Neural progenitor cell (in vitro differentiated cells): Measurements from ENCODE around the gene WDR44. TPM values are rescaled to one million over a fixed set of nuclear protein-coding genes. Genes with fewer than 3 reads are reported as not detected.

Experiments
- DNase-seq: peaks from one replicate; pipeline ENCODE4 v3.0.0-alpha.2; 2016; ENCODE audit warnings: low spot score
- H2AFZ ChIP-seq: fragments of 200-600 bp; sonication (generic); replicated peaks from 2 replicates; pipeline ENCODE4 v1.6.1; 2016; ENCODE audit warnings: antibody characterized with exemption
- H3F3A ChIP-seq: fragments of 200-600 bp; sonication (generic); 2 replicates; pipeline ENCODE4 v1.6.1; 2016; ENCODE audit warnings: antibody characterized with exemption, low read depth
- H3K27ac ChIP-seq: fragments of 200-600 bp; sonication (generic); 2 replicates; pipeline ENCODE4 v1.5.1; 2016; ENCODE audit warnings: mild to moderate bottlenecking
- H3K27me3 ChIP-seq: fragments of 200-600 bp; sonication (generic); 2 replicates; pipeline ENCODE4 v1.6.1; 2016; ENCODE audit warnings: mild to moderate bottlenecking, moderate library complexity
- H3K36me3 ChIP-seq: fragments of 200-600 bp; sonication (generic); 2 replicates; pipeline ENCODE4 v1.5.1; 2016
- H3K4me1 ChIP-seq: fragments of 200-600 bp; sonication (generic); 2 replicates; pipeline ENCODE4 v1.6.1; 2016; ENCODE audit warnings: mixed run types
- H3K4me2 ChIP-seq: fragments of 200-600 bp; sonication (generic); 2 replicates; pipeline ENCODE4 v1.6.1; 2016
- H3K4me3 ChIP-seq: fragments of 200-600 bp; sonication (generic); 2 replicates; pipeline ENCODE4 v1.5.1; 2016
- H3K79me2 ChIP-seq: fragments of 200-600 bp; sonication (generic); 2 replicates; pipeline ENCODE4 v1.6.1; 2016; ENCODE audit warnings: low read depth
- H3K9ac ChIP-seq: fragments of 200-600 bp; sonication (generic); 2 replicates; pipeline ENCODE4 v1.6.1; 2016
- H3K9me3 ChIP-seq: fragments of 200-600 bp; sonication (generic); 2 replicates; pipeline ENCODE4 v1.5.1; 2016; ENCODE audit warnings: low read depth
- H4K20me1 ChIP-seq: fragments of 200-600 bp; sonication (generic); 2 replicates; pipeline ENCODE4 v1.6.1; 2016; ENCODE audit warnings: low read depth
- H3K27ac Mint-ChIP-seq: 3 replicates; pipeline ENCODE4 v1.8.0; 2021; ENCODE audit warnings: mixed read lengths
- H3K27me3 Mint-ChIP-seq: 2 replicates; pipeline ENCODE4 v1.8.0; 2022; ENCODE audit warnings: low read depth, mild to moderate bottlenecking, inconsistent platforms, moderate library complexity, mixed read lengths; ENCODE audit not compliant: insufficient read depth
- H3K36me3 Mint-ChIP-seq: 3 replicates; pipeline ENCODE4 v1.8.0; 2021; ENCODE audit warnings: mixed read lengths
- H3K4me1 Mint-ChIP-seq: 3 replicates; pipeline ENCODE4 v1.8.0; 2021; ENCODE audit warnings: mixed read lengths
- H3K4me3 Mint-ChIP-seq: 3 replicates; pipeline ENCODE4 v1.8.0; 2021; ENCODE audit warnings: mild to moderate bottlenecking, moderate library complexity, mixed read lengths
- H3K9me3 Mint-ChIP-seq: 3 replicates; pipeline ENCODE4 v1.8.0; 2020; ENCODE audit warnings: mixed read lengths
- CTCF ChIP-seq: fragments of 200-600 bp; sonication (generic); IDR thresholded peaks from 2 replicates; pipeline ENCODE4 v1.5.1; 2017; ENCODE audit warnings: antibody characterized with exemption, mild to moderate bottlenecking
- EZH2 ChIP-seq: fragments of 200-600 bp; sonication (generic); IDR thresholded peaks from 2 replicates; pipeline ENCODE4 v1.6.1; 2017; ENCODE audit warnings: antibody characterized with exemption, mild to moderate bottlenecking, moderate library complexity
- EZH2phosphoT487 ChIP-seq: fragments of 200-600 bp; sonication (generic); IDR thresholded peaks from 2 replicates; pipeline ENCODE4 v1.6.1; 2017; ENCODE audit warnings: antibody characterized with exemption
- total RNA-seq: library from RNA; depleted of rRNA; stranded (reverse); fragments of >200 nt; gene quantifications from 2 replicates; pipeline ENCODE4 v1.2.3, GENCODE V29; 2015; ENCODE audit warnings: low replicate concordance

The WDR44 gene
- total RNA-seq, 1 donor from 2014 or later = 18.0 TPM

DNA sequence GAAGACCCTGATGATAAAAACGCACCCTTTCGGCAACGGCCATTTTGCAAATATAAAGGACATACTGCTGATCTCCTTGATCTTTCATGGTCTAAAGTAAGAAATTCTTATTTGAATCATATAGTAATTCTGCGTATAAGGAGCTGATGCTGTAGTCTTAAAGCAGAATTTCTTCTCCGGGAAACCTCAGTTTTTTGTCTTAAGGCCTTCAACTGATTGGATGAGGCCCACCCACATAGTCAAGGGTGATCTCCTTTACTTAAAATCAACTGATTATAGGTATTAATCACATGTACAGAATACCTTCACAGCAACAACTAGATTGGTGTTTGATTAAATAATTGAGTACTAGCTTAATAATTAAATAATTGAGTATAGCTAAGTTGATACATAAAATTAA lies 86.9 kb downstream of the WDR44 start:
- H3K4me3 ChIP-seq = no peak overlapping the region
- H3K4me2 ChIP-seq = no peak overlapping the region
- DNase-seq = no peak
- H3K9me3 ChIP-seq = no peaks in the 10 kb centered on the region
- Mint-ChIP-seq H3K36me3 (peaks cover 33% of the 10 kb centered on the region), H3K9me3 (no peaks in the 10 kb centered on the region), H3K4me3 (no peak overlapping the region), H3K4me1 (no peaks in the 10 kb centered on the region), H3K27ac (no peak overlapping the region), H3K27me3 (no peaks in the 10 kb centered on the region)
- no peaks in the 10 kb centered on the region for H4K20me1 ChIP-seq
- no peak overlapping the region for H2AFZ ChIP-seq
- no peaks in the 10 kb centered on the region for H3K4me1 ChIP-seq
- no peaks in the 10 kb centered on the region for H3K36me3 ChIP-seq
- H3F3A ChIP-seq = no peaks in the 10 kb centered on the region
- H3K9ac ChIP-seq = no peak overlapping the region
- H3K27me3 ChIP-seq = no peaks in the 10 kb centered on the region
- H3K27ac ChIP-seq = no peak overlapping the region
- TF ChIP-seq EZH2phosphoT487 (no peak), EZH2 (no peak), CTCF (no peak)
- no peaks in the 10 kb centered on the region for H3K79me2 ChIP-seq

DNA sequence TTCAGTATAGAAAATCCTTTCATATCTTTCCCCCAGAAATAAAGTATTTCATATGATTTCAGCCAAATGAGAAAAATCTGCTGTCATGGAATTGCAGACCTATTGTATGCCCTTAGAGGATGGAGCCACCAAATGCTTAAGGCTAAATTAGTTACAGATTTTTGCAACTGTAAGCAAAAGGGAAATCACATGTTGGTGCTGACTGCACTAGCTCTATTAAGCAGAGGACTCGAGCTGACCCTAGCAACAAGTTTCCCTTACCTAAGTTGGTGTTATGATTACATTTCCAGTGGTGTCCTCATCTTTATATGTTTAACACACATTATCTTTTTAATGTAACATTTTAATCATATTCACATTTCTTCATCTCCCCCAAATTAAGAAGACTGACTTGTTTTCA lies 91.4 kb downstream of the WDR44 start:
- no peak overlapping the region for H3K4me2 ChIP-seq
- H3K9me3 ChIP-seq = no peaks in the 10 kb centered on the region
- TF ChIP-seq EZH2 (no peak), CTCF (no peak)
- Mint-ChIP-seq H3K4me3 (no peak overlapping the region), H3K36me3 (peaks cover 33% of the 10 kb centered on the region), H3K9me3 (no peaks in the 10 kb centered on the region), H3K27ac (no peak overlapping the region), H3K4me1 (no peaks in the 10 kb centered on the region), H3K27me3 (no peaks in the 10 kb centered on the region)
- no peaks in the 10 kb centered on the region for H3F3A ChIP-seq
- H3K79me2 ChIP-seq = no peaks in the 10 kb centered on the region
- H4K20me1 ChIP-seq = no peaks in the 10 kb centered on the region
- H2AFZ ChIP-seq = no peak overlapping the region
- H3K27me3 ChIP-seq = no peaks in the 10 kb centered on the region
- H3K9ac ChIP-seq = no peak overlapping the region
- no peaks in the 10 kb centered on the region for H3K36me3 ChIP-seq
- DNase-seq = no peak
- no peak overlapping the region for H3K27ac ChIP-seq
- no peak overlapping the region for H3K4me3 ChIP-seq
- H3K4me1 ChIP-seq = no peaks in the 10 kb centered on the region

DNA sequence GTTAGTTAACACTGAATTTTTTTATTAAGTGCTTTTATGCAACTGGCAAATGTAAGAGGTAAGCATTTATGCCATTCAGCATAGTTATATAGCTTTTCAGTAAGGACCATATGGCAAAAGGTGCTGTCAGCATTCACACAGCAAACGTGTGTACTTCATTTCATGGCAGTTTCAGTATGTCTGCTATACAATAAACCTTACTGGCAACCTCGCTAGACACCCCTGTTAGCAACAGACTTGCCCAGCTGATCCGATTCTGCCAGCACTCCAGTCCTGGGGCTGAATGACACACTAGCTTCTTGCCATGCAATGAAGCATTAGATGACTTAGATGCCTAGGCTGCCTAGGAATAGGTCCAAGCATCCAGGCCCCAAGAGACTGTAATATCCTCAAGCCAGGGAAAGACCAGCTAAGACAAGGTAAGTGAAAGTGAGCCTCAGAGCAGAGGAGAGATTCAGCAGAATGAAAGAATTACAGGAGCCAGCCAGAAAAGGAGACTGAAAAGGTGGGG lies 102.4 kb downstream of the WDR44 start:
- Histone ChIP-seq H4K20me1 (no peaks in the 10 kb centered on the region), H3K9me3 (no peaks in the 10 kb centered on the region), H3K4me1 (no peaks in the 10 kb centered on the region), H3K9ac (no peak overlapping the region), H3K27ac (no peak overlapping the region), H3K4me3 (no peak overlapping the region), H3K79me2 (no peaks in the 10 kb centered on the region), H3K36me3 (peaks cover 3% of the 10 kb centered on the region), H3F3A (no peaks in the 10 kb centered on the region), H3K4me2 (no peak overlapping the region), H2AFZ (no peak overlapping the region), H3K27me3 (no peaks in the 10 kb centered on the region)
- TF ChIP-seq EZH2phosphoT487 (no peak), CTCF (no peak)
- H3K4me3 Mint-ChIP-seq = no peak overlapping the region
- no peak for DNase-seq
- H3K9me3 Mint-ChIP-seq = no peaks in the 10 kb centered on the region
- H3K27me3 Mint-ChIP-seq = no peaks in the 10 kb centered on the region
- H3K27ac Mint-ChIP-seq = no peak overlapping the region
- H3K4me1 Mint-ChIP-seq = no peaks in the 10 kb centered on the region
- H3K36me3 Mint-ChIP-seq = peaks cover 29% of the 10 kb centered on the region
